ENCODE measurements around the gene CBR1.

CBR1 gene

DNA sequence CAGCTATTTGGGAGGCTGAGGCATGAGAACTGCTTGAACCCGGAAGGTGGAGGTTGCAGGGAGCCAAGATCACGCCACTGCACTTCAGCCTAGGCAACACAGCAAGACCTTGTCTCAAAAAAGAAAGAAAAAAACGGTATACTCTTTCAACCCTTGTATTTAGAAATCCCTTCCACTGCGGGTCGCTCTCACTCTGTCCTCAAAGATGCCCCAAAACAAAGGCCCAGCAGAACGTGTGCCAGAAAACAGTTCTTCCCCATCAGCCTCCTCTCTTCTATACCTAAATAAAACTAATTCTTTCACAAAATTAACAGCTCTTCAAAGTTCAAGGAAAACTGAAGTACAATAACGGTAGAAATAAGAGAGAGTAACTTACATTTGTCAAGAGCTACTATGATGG, 22.7 kb upstream of the CBR1 start:
- no peaks in the 10 kb centered on the region for H3K27me3 ChIP-seq (ENCODE audit: insufficient read depth, poor library complexity, severe bottlenecking)
- no peak overlapping the region for H3K27ac ChIP-seq (replicated peaks)
- TF ChIP-seq, protein P1, sequence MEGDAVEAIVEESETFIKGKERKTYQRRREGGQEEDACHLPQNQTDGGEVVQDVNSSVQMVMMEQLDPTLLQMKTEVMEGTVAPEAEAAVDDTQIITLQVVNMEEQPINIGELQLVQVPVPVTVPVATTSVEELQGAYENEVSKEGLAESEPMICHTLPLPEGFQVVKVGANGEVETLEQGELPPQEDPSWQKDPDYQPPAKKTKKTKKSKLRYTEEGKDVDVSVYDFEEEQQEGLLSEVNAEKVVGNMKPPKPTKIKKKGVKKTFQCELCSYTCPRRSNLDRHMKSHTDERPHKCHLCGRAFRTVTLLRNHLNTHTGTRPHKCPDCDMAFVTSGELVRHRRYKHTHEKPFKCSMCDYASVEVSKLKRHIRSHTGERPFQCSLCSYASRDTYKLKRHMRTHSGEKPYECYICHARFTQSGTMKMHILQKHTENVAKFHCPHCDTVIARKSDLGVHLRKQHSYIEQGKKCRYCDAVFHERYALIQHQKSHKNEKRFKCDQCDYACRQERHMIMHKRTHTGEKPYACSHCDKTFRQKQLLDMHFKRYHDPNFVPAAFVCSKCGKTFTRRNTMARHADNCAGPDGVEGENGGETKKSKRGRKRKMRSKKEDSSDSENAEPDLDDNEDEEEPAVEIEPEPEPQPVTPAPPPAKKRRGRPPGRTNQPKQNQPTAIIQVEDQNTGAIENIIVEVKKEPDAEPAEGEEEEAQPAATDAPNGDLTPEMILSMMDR (IDR thresholded peaks at IDR 0.05; ENCODE audit: insufficient read depth, low read length): no peak
- TF ChIP-seq SPI1 (IDR thresholded peaks at IDR 0.05; ENCODE audit: borderline replicate concordance, low read depth): no peak
- no peak for TF ChIP-seq POLR2AphosphoS5 (IDR thresholded peaks at IDR 0.05; ENCODE audit: low read depth)
- TF ChIP-seq, protein P2, sequence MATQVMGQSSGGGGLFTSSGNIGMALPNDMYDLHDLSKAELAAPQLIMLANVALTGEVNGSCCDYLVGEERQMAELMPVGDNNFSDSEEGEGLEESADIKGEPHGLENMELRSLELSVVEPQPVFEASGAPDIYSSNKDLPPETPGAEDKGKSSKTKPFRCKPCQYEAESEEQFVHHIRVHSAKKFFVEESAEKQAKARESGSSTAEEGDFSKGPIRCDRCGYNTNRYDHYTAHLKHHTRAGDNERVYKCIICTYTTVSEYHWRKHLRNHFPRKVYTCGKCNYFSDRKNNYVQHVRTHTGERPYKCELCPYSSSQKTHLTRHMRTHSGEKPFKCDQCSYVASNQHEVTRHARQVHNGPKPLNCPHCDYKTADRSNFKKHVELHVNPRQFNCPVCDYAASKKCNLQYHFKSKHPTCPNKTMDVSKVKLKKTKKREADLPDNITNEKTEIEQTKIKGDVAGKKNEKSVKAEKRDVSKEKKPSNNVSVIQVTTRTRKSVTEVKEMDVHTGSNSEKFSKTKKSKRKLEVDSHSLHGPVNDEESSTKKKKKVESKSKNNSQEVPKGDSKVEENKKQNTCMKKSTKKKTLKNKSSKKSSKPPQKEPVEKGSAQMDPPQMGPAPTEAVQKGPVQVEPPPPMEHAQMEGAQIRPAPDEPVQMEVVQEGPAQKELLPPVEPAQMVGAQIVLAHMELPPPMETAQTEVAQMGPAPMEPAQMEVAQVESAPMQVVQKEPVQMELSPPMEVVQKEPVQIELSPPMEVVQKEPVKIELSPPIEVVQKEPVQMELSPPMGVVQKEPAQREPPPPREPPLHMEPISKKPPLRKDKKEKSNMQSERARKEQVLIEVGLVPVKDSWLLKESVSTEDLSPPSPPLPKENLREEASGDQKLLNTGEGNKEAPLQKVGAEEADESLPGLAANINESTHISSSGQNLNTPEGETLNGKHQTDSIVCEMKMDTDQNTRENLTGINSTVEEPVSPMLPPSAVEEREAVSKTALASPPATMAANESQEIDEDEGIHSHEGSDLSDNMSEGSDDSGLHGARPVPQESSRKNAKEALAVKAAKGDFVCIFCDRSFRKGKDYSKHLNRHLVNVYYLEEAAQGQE (IDR thresholded peaks at IDR 0.05; ENCODE audit: insufficient replicate concordance, low read depth): no peak
- TF ChIP-seq GABPA (IDR thresholded peaks at IDR 0.05; ENCODE audit: low read depth): no peak
- no peak overlapping the region for H3K4me3 ChIP-seq (replicated peaks; ENCODE audit: insufficient read depth, low read length)
- DNase-seq (ENCODE audit: low read depth in 1 of 2, low spot score in 1 of 2): no peak

DNA sequence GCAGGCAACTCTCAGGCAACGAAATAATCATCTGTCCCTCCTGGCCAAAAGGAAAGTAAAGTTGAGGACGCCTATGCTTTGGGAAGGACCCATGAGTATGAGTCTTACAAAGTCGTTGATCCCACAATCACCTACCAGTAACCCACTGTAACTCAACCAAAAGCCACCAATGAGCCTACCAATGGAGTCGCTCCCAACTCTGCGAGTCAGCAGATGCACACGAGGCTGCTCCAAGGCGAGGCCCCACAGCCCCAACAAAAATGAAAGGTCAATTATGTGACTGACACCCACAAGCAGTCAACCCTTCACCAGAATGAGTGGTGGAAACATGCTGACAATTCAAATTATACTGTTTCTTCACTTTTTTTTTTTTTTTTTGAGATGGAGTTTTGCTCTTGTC, 21.5 kb upstream of the CBR1 start:
- TF ChIP-seq SPI1 (IDR thresholded peaks at IDR 0.05; ENCODE audit: borderline replicate concordance, low read depth): no peak
- TF ChIP-seq GABPA (IDR thresholded peaks at IDR 0.05; ENCODE audit: low read depth): no peak
- TF ChIP-seq, protein P1 (IDR thresholded peaks at IDR 0.05; ENCODE audit: insufficient read depth, low read length): no peak
- no peak for TF ChIP-seq POLR2AphosphoS5 (IDR thresholded peaks at IDR 0.05; ENCODE audit: low read depth)
- TF ChIP-seq, protein P2 (IDR thresholded peaks at IDR 0.05; ENCODE audit: insufficient replicate concordance, low read depth): no peak
- H3K27ac ChIP-seq (replicated peaks): no peak overlapping the region
- no peak overlapping the region for H3K4me3 ChIP-seq (replicated peaks; ENCODE audit: insufficient read depth, low read length)
- no peak for DNase-seq (ENCODE audit: low read depth in 1 of 2, low spot score in 1 of 2)
- no peaks in the 10 kb centered on the region for H3K27me3 ChIP-seq (ENCODE audit: insufficient read depth, poor library complexity, severe bottlenecking)

DNA sequence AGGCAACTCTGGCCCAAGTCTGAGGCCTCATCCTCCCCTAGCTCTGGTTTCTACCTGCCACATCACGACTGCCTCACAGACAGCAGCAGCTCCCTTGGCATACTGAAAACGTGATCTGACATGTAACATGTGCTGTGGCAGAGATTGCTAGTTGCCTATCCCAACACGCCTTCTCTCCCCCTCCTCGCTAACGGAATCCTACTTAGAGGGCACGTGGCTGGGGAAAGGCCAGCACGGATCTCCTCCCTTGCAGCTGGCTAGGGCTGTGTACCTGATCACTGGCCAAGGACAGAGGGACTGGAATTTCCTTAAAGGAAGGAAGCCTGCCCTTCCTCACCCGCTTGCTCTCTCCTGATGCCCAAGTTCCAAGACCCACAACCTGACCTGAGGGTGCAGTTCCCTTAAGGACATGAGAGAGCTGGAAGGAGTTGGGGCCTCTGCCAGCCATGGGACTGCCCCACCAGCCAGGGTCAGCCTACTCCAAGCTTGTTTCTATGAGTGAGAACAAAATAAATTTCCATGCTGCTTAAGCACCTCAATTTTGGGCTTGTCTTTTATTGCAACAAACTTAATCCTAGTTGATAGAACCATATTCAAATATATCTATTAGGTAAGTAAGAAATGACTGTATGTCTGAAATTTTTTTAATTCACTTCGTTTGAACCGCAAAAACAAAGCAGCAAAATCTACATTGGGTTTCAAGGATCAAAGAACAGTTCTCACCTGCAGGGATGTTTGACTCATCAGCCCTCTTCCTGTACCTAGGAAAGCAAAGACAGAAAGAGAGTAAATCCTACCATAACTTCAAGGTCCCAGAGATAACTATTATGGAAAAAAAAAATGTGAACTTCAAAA, 16.7 kb upstream of the CBR1 start:
- no peak for DNase-seq (ENCODE audit: low read depth in 1 of 2, low spot score in 1 of 2)
- Histone ChIP-seq H3K27ac (replicated peaks) (no peak overlapping the region), H3K27me3 (ENCODE audit: insufficient read depth, poor library complexity, severe bottlenecking) (no peaks in the 10 kb centered on the region), H3K4me3 (replicated peaks; ENCODE audit: insufficient read depth, low read length) (no peak overlapping the region)
- TF ChIP-seq, protein P2 (IDR thresholded peaks at IDR 0.05; ENCODE audit: insufficient replicate concordance, low read depth): no peak
- TF ChIP-seq POLR2AphosphoS5 (IDR thresholded peaks at IDR 0.05; ENCODE audit: low read depth) (no peak), GABPA (IDR thresholded peaks at IDR 0.05; ENCODE audit: low read depth) (no peak), SPI1 (IDR thresholded peaks at IDR 0.05; ENCODE audit: borderline replicate concordance, low read depth) (no peak)
- TF ChIP-seq, protein P1 (IDR thresholded peaks at IDR 0.05; ENCODE audit: insufficient read depth, low read length): no peak
